SU-DHL-6 (cell line): ENCODE results near the gene SOX6.

Source experiments
- EZH2phosphoT487 ChIP-seq: fragments of 200-600 bp; sonication (generic), shearing (Covaris generic); conservative IDR thresholded peaks from 2 replicates; pipeline ENCODE4 v1.6.1; 2018; ENCODE audit warnings: mild to moderate bottlenecking, antibody characterized with exemption, low read length, moderate library complexity, mixed read lengths
- TF ChIP-seq, protein P1 (sequence below): fragments of 200-600 bp; sonication (generic); IDR thresholded peaks from one replicate; pipeline ENCODE4 v1.5.1; 2017; ENCODE audit warnings: antibody characterized with exemption, mild to moderate bottlenecking, low read length, moderate library complexity; ENCODE audit not compliant: insufficient read depth, poor library complexity, severe bottlenecking

GRCh38 chr11:16382638-16383380 lies 26.5 kb upstream of the SOX6 start:
- TF ChIP-seq, protein P1, sequence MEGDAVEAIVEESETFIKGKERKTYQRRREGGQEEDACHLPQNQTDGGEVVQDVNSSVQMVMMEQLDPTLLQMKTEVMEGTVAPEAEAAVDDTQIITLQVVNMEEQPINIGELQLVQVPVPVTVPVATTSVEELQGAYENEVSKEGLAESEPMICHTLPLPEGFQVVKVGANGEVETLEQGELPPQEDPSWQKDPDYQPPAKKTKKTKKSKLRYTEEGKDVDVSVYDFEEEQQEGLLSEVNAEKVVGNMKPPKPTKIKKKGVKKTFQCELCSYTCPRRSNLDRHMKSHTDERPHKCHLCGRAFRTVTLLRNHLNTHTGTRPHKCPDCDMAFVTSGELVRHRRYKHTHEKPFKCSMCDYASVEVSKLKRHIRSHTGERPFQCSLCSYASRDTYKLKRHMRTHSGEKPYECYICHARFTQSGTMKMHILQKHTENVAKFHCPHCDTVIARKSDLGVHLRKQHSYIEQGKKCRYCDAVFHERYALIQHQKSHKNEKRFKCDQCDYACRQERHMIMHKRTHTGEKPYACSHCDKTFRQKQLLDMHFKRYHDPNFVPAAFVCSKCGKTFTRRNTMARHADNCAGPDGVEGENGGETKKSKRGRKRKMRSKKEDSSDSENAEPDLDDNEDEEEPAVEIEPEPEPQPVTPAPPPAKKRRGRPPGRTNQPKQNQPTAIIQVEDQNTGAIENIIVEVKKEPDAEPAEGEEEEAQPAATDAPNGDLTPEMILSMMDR: no peak
- TF ChIP-seq EZH2phosphoT487: no peak
